Activated T-helper 1 cell treated with anti-CD3 and anti-CD28 coated beads, Interleukin-12 subunit alpha, Interleukin-12 subunit beta, Interleukin-2, Interleukin-4 antibody, amounts not matched to agents 30 ng/mL and 10 ng/mL and 1 ng/mL, durations not matched to agents 14 hours and 24 hours and 36 hours (primary cell): Measurements from ENCODE around the gene GREB1L. TPM values are rescaled to one million over a fixed set of nuclear protein-coding genes. Genes with fewer than 3 reads are reported as not detected.

Experiments
- DNase-seq: peaks from one replicate; pipeline ENCODE4 v3.0.0; 2021; ENCODE audit warnings: low spot score
- H3K27ac Mint-ChIP-seq: one replicate; pipeline ENCODE4 v1.8.0; 2021; ENCODE audit warnings: mild to moderate bottlenecking, mixed read lengths
- H3K27me3 Mint-ChIP-seq: one replicate; pipeline ENCODE4 v1.8.0; 2022; ENCODE audit warnings: mild to moderate bottlenecking, moderate library complexity, mixed read lengths; ENCODE audit not compliant: insufficient read depth
- H3K36me3 Mint-ChIP-seq: one replicate; pipeline ENCODE4 v1.8.0; 2021; ENCODE audit warnings: low read depth, mixed read lengths
- H3K4me1 Mint-ChIP-seq: one replicate; pipeline ENCODE4 v1.8.0; 2021; ENCODE audit warnings: low read depth, mixed read lengths
- H3K4me3 Mint-ChIP-seq: one replicate; pipeline ENCODE4 v1.8.0; 2021; ENCODE audit warnings: mild to moderate bottlenecking, moderate library complexity, mixed read lengths
- H3K9me3 Mint-ChIP-seq: one replicate; pipeline ENCODE4 v1.8.0; 2021; ENCODE audit warnings: mixed read lengths
- intact Hi-C: fragments of 100-400 bp; cut with micrococcal nuclease; formaldehyde crosslinking; loops from one replicate; pipeline ENCODE4 v1.15.1; 2024
- total RNA-seq: library from RNA; stranded (reverse); gene quantifications from 2 replicates; pipeline ENCODE4 v1.2.3, GENCODE V29; 2022

The GREB1L gene
- total RNA-seq, 1 donor from 2014 or later, result not detected

DNA sequence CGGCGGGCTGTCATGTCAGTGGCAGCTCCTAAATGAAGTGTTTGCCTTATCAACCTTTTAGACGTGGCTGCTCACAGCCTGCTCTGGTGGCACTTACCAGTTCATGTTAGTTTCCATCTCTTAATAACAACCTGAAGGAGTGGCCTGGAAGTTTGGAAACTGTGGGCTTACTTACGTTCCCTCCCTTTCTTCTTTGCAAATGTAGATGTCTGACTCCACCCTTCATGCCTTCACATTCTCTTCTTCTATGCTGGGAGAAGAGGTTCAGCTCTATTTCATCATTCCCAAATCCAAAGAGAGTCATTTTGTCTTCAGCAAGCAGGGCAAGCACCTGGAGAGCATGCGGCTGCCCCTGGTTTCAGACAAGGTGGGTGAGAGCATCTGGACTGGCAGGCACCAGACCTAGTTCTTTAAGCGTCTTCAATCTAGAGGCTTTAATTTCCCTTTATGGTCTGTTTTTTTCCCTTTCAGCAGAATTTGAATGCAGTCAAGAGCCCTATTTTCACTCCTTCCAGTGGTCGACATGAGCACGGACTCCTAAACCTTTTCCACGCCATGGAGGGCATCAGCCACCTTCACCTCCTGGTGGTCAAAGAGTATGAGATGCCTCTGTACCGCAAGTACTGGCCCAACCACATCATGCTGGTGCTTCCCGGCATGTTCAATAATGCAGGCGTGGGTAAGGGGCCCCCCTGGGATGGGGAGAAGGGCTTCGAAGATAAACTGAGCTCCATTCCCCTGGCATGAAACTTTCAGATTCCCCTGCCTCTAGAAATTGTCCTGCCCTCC lies 266.1 kb downstream of the GREB1L start:
- no peaks in the 10 kb centered on the region for H3K27me3 Mint-ChIP-seq
- H3K4me3 Mint-ChIP-seq, result no peak overlapping the region
- H3K9me3 Mint-ChIP-seq, result no peaks in the 10 kb centered on the region
- peaks cover 2% of the 10 kb centered on the region for H3K36me3 Mint-ChIP-seq
- no peak overlapping the region for H3K27ac Mint-ChIP-seq
- intact Hi-C loops, result no loop called here
- H3K4me1 Mint-ChIP-seq, result no peaks in the 10 kb centered on the region
- no peak for DNase-seq

DNA sequence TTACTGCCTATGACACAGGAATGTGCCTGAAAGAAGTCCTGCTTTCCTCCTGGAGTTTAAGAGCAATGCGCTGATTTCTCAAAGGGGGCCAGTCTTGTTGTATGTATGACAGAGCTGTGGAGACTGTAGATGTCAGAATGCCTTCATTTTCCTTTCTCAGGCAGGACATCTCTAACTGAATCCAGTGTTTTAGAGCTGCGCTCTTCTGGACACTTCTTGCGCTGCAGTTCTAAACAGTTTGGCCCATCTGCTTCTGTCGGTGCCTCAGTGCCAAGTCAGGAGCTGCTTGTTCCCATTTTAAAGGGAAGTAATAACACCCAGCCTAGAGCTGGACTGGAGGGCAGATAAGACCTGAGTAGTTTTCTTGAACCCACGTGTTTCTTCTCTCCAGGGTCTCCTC lies 267.0 kb downstream of the GREB1L start:
- H3K9me3 Mint-ChIP-seq, result no peaks in the 10 kb centered on the region
- H3K4me1 Mint-ChIP-seq, result no peaks in the 10 kb centered on the region
- H3K27ac Mint-ChIP-seq, result no peak overlapping the region
- H3K36me3 Mint-ChIP-seq, result peaks cover 7% of the 10 kb centered on the region
- no peaks in the 10 kb centered on the region for H3K27me3 Mint-ChIP-seq
- DNase-seq, result no peak
- intact Hi-C loops, result no loop called here
- no peak overlapping the region for H3K4me3 Mint-ChIP-seq

DNA sequence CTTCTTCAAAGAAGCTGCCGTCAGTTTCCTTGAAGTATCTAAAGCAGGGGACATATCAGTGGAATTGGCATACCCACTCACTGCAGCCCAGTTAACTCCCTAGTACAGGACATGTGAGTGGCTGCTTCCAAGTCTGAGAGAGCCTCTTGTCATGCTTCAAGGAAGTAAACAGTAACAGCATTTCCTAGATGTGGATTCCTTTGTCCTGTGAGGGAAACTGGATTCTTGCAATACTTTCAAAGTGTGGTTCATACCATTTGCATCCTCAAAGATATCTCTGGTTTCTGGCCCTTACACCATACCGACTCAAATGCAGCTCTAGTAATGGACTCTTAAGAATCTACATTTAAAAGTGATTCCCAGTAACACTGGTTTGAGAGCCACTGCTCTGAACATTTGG lies 271.3 kb downstream of the GREB1L start:
- H3K4me1 Mint-ChIP-seq, result no peaks in the 10 kb centered on the region
- no peak overlapping the region for H3K4me3 Mint-ChIP-seq
- intact Hi-C loops, result no loop called here
- H3K27me3 Mint-ChIP-seq, result no peaks in the 10 kb centered on the region
- peaks cover 14% of the 10 kb centered on the region for H3K36me3 Mint-ChIP-seq
- no peak for DNase-seq
- no peaks in the 10 kb centered on the region for H3K9me3 Mint-ChIP-seq
- no peak overlapping the region for H3K27ac Mint-ChIP-seq

DNA sequence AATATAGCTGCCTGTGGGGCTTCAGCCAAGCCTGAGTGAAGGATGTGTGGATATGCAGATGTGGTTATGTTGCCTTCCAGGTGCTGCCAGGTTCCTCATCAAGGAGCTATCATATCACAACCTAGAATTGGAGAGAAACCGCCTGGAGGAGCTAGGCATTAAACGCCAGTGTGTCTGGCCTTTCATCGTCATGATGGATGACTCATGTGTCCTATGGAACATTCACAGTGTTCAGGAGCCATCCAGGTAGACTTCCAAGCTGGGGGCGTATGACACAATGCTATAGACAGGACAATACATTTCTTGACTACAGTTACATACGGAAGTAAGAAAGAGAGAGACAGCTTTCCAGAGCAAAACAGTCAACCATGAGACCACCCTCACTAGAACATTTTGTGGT lies 271.7 kb downstream of the GREB1L start:
- Mint-ChIP-seq H3K27me3 (no peaks in the 10 kb centered on the region), H3K36me3 (peaks cover 14% of the 10 kb centered on the region), H3K27ac (no peak overlapping the region), H3K4me1 (no peaks in the 10 kb centered on the region), H3K9me3 (no peaks in the 10 kb centered on the region), H3K4me3 (no peak overlapping the region)
- intact Hi-C loops, result no loop called here
- DNase-seq, result no peak

DNA sequence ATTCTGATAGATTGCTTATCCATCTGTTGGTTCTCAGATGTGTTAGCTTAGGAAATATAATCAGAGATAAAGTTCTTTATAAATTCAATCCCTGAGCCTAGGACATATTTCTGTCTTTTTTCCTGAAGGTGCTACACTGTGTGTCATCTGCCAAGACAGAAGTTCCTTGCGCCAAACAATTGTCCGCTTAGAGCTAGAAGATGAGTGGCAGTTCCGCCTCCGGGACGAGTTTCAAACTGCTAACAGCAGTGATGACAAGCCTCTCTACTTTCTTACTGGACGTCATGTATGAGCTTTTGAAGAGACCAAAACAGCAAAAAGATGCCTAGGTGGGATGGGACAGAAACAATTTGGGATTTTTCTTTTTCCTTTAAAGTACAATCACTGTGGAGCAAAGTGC lies 280.5 kb downstream of the GREB1L start:
- Mint-ChIP-seq H3K4me3 (no peak overlapping the region), H3K9me3 (no peaks in the 10 kb centered on the region), H3K27ac (no peak overlapping the region), H3K36me3 (peaks cover 20% of the 10 kb centered on the region), H3K4me1 (no peaks in the 10 kb centered on the region), H3K27me3 (no peaks in the 10 kb centered on the region)
- intact Hi-C loops, result no loop called here
- DNase-seq, result no peak

DNA sequence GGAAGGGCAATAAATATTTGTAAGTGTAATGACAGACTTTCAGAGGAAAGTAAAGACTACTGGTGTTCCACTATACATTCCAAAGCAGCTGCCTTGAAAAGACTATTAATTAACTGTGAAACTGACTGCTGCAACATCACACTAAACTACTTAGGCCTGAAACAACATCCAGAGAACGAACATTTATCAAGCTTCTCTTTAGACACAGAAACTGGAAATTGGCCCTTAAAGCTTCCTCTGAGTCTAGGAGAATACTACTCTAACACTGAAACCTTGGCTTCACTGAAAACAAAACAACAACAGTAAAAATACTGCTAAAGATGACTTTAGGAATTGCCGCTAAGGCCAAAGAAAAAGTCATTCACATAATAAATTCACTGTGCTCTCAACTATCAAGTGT lies 283.9 kb downstream of the GREB1L start:
- Mint-ChIP-seq H3K27me3 (no peaks in the 10 kb centered on the region), H3K4me1 (no peaks in the 10 kb centered on the region), H3K9me3 (no peaks in the 10 kb centered on the region), H3K36me3 (peaks cover 25% of the 10 kb centered on the region), H3K4me3 (no peak overlapping the region), H3K27ac (no peak overlapping the region)
- intact Hi-C loops, result no loop called here
- DNase-seq, result no peak

DNA sequence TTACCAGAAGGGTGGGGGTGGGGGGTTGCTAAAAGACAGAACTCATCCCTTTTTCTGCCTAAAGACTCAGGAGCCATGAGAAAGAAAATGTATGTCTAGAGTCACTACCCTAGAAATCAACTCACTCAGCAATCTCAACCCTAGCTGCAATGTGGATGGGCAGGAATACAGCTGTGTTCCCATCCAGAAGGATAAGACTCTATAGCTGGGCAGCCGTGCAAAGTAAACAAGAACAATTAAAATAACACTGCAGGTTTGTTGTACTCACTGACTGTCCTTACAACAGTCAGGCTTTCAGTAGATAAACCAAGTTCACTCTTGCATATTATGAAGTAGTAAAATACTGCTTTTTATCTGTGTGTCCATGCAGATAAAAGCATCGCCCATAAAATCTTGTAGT lies 284.4 kb downstream of the GREB1L start:
- H3K27ac Mint-ChIP-seq, result no peak overlapping the region
- H3K4me3 Mint-ChIP-seq, result no peak overlapping the region
- H3K36me3 Mint-ChIP-seq, result peaks cover 25% of the 10 kb centered on the region
- DNase-seq, result no peak
- H3K9me3 Mint-ChIP-seq, result no peaks in the 10 kb centered on the region
- H3K4me1 Mint-ChIP-seq, result no peaks in the 10 kb centered on the region
- no peaks in the 10 kb centered on the region for H3K27me3 Mint-ChIP-seq
- intact Hi-C loops, result no loop called here

DNA sequence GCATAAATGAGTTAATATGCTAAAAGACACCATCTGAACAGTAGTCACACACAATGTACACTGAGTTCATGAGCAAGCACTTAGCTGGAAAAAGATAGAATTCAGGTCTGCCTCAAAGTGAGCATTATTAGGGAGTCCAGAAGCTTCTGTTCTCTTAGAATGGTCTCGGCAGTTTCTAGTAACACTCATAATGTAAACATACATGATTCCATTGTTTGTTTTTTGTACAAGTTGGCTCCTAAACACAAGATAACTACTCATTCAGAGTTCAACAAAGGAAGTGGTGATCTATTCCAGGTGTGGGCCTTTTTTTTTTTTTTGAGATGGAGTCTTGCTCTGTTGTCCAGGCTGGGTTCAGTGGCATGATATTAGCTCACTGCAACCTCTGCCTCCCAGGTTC lies 292.3 kb downstream of the GREB1L start:
- no peak overlapping the region for H3K27ac Mint-ChIP-seq
- H3K9me3 Mint-ChIP-seq, result no peaks in the 10 kb centered on the region
- no peaks in the 10 kb centered on the region for H3K27me3 Mint-ChIP-seq
- no peak overlapping the region for H3K4me3 Mint-ChIP-seq
- H3K4me1 Mint-ChIP-seq, result no peaks in the 10 kb centered on the region
- no peak for DNase-seq
- peaks cover 36% of the 10 kb centered on the region for H3K36me3 Mint-ChIP-seq
- intact Hi-C loops, result no loop called here

DNA sequence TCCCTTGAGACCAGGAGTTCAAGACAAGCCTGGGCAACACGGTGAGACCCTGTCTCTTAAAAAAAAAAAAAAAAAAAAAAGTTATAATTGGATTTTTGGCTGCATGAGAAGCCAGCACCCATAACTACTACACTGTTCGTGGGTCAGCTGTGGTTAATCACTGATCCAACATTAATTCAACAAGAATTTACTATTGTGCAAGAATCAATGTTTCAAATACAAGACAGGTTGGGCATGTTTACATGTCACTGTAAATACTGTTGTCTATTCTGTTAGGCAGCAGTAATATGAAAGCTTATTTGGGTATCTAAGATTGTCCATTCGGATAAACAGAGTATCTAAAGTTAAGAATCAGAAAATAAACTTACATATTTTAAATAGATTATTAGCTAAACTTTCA lies 296.2 kb downstream of the GREB1L start:
- no peak for DNase-seq
- intact Hi-C loops, result no loop called here
- H3K4me3 Mint-ChIP-seq, result no peak overlapping the region
- peaks cover 29% of the 10 kb centered on the region for H3K36me3 Mint-ChIP-seq
- no peaks in the 10 kb centered on the region for H3K27me3 Mint-ChIP-seq
- H3K4me1 Mint-ChIP-seq, result no peaks in the 10 kb centered on the region
- no peak overlapping the region for H3K27ac Mint-ChIP-seq
- H3K9me3 Mint-ChIP-seq, result no peaks in the 10 kb centered on the region

DNA sequence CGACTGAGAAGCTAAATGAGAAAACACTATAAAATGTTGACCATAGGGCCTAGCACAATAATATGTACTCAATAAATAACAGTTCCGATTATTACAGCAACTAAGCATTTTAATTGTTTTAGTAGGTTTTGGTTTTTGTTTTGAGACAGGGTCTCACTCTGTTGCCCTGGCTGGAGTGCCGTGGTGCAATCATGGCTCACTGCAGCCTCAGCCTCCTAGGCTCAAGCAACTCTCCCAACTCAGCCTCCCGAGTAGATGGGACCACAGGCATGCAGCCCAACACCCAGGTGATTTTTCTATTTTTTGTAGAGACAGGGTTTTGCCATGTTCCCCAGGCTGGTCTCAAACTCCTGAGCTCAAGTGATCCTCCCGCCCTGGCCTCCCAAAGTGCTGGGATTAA lies 304.4 kb downstream of the GREB1L start:
- Mint-ChIP-seq H3K4me3 (no peak overlapping the region), H3K9me3 (no peaks in the 10 kb centered on the region), H3K4me1 (peaks cover under 1% of the 10 kb centered on the region), H3K27me3 (no peaks in the 10 kb centered on the region), H3K27ac (no peak overlapping the region), H3K36me3 (peaks cover 24% of the 10 kb centered on the region)
- intact Hi-C loops, result no loop called here
- no peak for DNase-seq

DNA sequence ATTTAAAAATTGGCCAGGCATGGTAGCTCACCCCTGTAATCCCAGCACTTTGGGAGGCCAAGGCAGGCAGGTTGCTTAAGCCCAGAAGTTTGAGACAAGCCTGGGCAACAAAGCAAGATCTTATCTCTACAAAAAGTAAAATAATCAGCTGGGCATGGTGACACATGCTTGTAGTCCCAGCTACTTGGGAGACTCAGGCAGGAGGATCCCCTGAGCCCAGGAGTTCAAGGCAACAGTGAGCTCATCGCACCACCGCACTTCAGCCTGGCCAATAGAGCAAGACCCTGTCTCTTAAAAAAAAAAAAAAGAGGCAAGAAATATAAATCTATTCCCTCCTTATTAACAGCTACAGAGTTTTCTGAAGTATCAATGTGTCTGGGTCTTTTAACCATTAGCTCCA lies 306.6 kb downstream of the GREB1L start:
- H3K4me3 Mint-ChIP-seq, result no peak overlapping the region
- peaks cover 31% of the 10 kb centered on the region for H3K36me3 Mint-ChIP-seq
- no peaks in the 10 kb centered on the region for H3K27me3 Mint-ChIP-seq
- peaks cover 4% of the 10 kb centered on the region for H3K9me3 Mint-ChIP-seq
- DNase-seq, result no peak
- H3K4me1 Mint-ChIP-seq, result peaks cover 11% of the 10 kb centered on the region
- H3K27ac Mint-ChIP-seq, result no peak overlapping the region
- intact Hi-C loops, result no loop called here

DNA sequence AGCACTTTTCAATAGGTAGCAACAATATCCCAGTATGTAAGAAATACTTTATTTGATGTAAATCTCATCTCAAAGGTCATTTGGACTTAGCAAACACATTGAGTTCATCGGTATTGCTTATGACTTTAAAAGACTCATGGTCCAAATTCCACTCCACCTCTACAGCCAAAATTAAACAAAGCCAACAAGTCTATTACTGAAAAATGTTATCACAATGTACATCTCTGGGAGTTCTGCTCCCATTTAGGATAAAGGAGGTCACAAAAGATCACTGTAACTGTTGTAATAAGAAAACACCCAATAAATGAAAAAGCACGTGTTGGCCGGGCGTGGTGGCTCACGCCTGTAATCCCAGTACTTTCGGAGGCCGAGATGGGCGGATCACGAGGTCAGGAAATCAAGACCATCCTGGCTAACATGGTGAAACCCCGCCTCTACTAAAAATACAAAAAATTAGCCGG lies 308.5 kb downstream of the GREB1L start:
- Mint-ChIP-seq H3K27ac (no peak overlapping the region), H3K4me1 (peaks cover 11% of the 10 kb centered on the region), H3K36me3 (peaks cover 37% of the 10 kb centered on the region), H3K9me3 (peaks cover 4% of the 10 kb centered on the region), H3K4me3 (no peak overlapping the region), H3K27me3 (no peaks in the 10 kb centered on the region)
- no peak for DNase-seq
- intact Hi-C loops, result no loop called here

DNA sequence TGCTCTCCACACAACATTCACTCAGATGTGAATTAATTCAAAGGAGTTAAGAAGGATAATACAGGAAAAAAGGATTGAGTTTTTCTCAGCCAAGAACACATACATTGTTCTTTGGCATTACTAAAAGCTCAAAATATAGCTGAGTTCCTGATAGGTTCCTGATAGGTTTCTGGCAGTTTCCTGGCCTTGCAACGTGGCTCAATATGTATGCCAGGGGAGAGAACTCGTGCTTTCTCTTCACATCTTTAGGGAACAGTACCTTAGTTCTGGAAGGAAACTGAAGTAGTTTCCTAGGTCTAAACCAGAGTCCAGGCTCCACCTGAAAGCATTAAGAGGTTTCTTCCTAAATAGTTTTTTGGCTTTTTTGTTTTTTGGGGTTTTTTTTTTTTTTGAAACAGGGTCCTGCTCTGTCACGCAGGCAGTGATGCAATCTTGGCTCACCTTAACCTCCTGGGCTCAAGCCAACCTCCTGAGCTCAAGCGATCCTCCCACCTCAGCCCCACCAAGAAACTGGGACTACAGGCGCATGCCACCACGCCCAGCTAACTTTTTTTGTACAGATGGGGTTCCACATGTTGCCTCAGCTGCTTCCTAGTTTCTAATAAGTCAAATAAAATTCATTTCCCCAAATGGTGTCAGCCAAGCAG lies 315.7 kb downstream of the GREB1L start:
- no peak for DNase-seq
- H3K9me3 Mint-ChIP-seq, result no peaks in the 10 kb centered on the region
- H3K4me3 Mint-ChIP-seq, result no peak overlapping the region
- no peaks in the 10 kb centered on the region for H3K27me3 Mint-ChIP-seq
- no peaks in the 10 kb centered on the region for H3K4me1 Mint-ChIP-seq
- no peak overlapping the region for H3K27ac Mint-ChIP-seq
- intact Hi-C loops, result no loop called here
- H3K36me3 Mint-ChIP-seq, result peaks cover 25% of the 10 kb centered on the region
